ENCODE results near the gene AGTR2.

DNA sequence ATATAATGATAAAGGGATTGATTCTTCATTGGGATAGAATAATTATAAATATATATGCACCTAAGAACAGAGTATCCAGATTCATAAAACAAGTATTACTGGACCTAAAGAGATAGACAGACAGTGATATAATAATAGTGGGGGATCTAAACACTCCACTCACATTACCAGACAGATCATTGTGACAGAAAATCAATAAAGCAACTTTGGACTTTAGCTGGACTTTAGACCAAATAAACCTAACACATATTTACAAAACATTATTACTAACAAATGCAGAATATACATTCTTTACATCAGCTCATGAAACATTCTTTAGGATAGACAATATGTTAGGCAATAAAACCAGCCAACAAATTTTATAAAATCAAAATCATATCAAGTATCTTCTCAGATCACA lies 14.6 kb downstream of the AGTR2 start:
- TF ChIP-seq POLR2A (IDR thresholded peaks at IDR 0.05), result no peak
- no peak for TF ChIP-seq EP300 (IDR thresholded peaks at IDR 0.05)
